Activated CD4-positive, alpha-beta T cell treated with anti-CD3 and anti-CD28 coated beads for 48 hours (primary cell): ENCODE measurements around the gene GNAQ.

Source experiments
- DNase-seq: peaks from one replicate; pipeline ENCODE4 v3.0.0-alpha.2; 2020

The GNAQ gene

DNA sequence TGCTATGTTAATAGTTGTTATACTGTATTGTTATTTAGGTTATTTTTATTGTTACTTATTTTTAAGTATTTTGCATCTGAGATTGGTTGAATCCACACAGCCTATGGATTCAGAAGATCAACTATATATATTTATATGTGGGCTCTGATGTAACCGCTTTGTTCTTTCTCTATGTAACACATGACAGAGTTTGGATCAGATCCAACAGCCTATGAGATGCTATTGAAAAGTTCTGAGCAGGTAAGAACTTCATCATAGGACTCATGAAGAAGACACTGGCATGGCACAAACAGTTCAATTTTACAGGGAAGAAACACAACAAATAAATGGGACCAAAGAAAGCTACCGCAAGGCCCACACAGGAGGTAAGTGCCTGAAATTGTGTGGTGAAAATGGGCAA is 93.4 kb downstream of the GNAQ start:
- DNase-seq, result no peak

DNA sequence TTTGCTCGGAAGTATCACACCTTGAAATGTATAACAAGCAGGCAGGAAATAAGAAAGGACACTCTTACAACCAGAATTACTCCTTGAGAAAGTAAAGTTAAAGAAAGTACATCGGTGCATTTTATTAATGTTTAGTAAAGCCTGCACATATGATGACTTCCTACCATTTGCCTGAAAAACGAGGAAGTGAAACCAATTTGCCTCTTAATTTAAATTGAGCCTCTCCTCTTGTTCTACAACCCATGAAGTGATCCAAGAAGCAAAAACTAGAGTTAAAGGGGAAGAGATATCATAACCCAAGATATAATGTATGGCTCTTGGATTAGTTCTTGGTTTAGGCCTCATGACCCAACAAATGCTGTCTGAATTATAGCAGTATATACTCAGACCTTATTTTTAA is 95.6 kb downstream of the GNAQ start:
- DNase-seq, result no peak

DNA sequence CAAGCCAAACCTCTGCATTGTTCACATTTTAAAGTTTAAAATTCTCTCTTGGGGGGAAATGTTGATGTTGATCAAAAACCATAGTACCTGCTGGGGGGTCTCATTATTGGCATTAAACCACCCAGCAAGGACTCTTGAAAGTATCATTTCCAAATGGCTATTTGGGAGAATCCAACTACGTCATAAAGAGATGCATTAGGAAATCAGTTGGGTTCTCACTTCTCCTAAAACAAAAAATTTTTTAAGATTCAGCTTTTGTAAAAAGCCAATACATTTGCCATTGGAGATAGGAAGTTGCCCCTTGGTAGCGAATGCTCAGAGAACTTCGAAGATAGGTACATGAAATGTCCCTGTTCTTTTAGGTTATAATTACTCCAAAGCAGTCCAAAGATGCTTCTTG is 96.4 kb downstream of the GNAQ start:
- no peak for DNase-seq

DNA sequence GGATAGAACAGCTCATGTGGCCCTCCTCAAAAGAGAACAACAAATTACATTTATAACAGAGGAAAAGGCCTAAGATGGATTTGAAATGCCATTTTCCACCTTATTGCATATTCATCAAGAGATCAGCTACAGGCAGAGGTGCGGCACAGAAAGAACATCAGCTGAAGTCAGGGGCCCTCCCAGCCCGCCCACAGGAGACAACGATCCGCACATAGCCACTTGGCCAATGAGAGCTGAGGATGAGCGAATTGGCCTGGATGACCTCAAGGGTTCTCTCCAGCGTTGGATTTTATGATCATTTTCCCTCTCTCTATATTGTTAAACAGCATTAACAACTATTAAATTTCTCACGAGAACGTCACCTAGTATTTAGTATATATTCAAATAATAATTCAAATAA is 97.6 kb downstream of the GNAQ start:
- DNase-seq, result no peak

DNA sequence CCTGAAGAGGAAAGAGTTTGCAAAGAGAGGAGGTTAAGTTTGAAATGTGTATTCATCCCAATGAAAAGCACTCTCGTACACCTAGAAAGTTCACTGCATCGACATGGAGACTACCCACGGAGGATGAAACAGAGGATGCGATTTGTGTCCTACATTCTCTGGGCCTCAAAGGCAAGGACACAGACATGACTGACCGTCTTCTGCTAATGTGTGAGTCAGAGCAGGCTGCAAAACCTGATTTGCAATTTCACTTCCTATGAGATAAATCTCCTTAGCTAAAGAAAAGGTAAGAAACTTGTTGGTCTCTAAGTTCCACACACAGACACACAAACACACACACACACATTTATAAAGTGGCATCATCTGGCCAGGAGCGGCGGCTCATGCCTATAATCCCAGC is 98.6 kb downstream of the GNAQ start:
- no peak for DNase-seq

DNA sequence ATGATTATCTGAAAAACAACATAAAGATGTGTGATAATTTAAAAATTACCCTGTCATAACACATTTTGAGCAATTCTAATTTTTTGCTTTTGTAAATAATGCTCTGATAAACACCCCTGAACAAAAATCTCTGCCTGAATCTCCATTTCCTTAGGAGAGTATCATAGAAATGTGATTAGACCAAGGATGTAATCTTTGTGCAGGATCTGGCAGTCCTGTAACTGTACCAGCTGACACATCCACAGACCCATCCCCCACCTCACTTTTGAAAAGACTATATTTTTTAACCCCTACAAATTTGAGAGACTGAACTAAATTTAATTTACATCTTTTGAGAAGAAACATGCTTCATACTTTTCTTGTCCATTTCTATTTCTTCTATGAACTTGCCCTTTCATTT is 101.7 kb downstream of the GNAQ start:
- DNase-seq, result no peak

DNA sequence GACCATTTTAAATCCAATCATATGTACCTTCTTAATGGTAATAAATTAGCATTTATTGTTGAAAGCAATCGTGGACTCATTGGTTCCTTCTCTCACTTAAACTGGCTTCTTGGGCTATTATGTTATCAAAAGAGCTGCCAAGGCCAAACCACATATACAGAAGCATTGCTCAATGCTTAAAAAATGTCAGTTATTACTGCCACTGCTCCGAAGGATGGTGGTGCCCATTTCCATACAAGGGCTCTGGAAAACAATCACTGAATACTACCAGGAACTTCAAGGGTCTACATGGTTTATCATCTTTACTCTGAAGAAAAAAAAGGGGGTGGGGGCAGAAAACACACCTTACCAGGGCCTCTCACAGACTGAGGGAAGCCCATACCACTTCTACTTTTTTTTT is 104.3 kb downstream of the GNAQ start:
- DNase-seq, result no peak

DNA sequence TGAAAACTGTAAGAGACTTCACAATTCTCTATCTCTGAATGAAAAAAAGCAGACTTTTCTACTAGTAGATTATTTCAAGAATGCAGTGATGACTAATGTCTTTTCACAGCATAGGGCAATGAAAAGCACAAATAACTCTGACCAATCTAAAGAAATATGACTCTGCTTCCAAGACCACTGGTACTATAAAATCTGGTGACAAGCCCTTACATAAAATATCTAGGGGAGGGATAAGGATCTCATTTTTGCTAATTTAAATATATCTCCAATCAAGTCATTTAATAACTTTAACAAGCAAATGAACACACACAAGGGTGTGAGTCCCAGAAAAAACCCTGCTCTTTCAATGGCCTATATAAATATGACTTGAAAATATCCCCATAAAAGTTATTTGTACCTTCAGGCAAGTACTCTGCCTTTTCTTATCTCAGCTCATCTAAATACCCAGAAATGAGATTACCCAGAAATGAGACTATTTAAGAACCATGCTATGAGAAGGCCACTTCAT is 105.2 kb downstream of the GNAQ start:
- DNase-seq, result no peak

DNA sequence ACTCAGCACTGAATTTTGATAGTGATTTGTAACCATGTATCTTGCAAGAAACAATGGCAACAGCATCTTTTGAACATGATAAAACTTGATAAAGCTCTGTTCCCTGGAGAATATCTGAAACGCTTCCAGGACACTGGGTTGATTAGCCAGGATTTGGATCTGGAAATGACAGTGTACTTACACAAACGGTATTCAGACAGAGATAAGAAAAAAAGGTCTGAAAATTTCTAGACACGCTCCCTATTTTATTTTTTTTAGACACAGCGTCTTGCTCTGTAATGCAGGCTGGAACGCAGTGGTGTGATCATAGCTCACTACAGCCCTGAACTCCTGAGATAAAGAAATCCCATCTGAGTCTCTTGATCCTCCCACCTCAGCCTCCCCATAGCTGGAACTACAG is 109.0 kb downstream of the GNAQ start:
- no peak for DNase-seq

DNA sequence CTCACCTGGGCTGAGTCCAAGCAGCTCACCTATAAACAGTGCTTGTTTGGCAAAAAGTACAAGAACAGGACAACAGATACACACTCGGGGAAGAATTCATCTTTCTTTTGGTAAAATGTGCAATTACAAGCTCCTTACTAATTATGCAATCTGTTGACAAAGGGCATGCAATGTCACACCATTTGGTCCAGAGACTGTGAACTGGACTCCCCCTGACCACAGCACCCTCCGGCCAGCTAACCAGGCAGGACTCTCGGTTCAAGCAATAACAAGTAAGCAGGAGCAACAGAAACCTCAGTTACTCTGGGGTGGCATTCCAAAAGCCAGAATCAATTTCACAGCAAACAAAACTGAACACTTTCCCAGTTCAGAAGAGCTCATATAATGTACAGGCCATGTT is 113.8 kb downstream of the GNAQ start:
- DNase-seq, result no peak

DNA sequence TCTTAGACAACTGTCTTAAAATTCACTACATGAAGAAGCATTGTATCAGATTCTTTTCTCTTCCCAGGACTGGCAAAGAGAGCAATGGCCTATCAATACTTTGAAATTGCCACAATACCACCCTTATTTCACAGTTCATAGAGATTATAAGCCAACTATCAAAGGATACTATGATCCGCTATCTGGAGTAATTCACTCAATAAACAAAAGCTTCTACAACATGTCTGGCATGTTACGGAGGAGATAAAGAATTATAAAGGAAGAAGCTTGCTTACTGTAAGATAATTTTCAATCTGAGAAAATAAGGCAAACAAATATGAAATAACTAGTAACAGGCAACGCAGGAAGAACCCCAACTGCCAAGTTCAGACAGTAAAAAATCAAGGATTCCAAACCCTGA is 114.8 kb downstream of the GNAQ start:
- DNase-seq, result no peak

DNA sequence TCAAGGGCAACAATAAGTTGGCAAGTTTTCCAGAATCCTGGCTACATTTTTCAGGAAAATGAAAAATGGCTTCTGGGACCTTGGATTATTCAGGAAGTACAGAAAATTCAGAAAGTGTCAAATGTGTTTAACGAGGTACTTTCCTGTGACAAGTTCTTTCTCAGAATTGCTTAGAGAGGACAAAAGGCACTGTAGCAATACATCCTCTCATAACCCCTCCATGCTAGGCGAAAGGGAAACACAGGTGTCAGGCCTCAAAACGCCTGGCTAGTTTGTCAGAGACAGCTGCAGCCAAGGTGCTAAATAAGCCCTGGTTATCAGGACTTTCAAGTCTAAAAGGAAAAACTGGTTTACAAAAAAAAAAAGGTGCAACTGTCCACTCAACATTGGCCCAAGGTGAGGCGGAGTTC is 115.2 kb downstream of the GNAQ start:
- DNase-seq, result no peak

DNA sequence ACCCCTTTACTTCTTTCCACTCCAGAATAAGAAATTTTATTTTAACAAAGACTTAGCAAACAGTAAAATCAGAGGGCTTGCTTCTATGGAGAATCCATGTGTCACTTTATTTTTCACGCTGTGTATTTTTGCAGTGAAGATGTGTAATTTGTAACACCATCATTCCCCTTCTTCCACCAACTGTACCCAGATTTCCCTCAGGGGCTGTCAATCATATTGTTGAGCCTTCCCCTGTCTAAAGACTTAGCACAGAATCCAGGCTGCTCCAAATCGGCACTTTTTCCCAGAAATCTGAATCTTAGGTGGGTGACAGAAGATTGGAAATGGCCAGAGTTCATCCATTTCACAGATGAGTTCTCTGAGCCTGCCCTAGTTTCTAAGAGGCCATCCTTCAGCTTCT is 115.9 kb downstream of the GNAQ start:
- DNase-seq, result no peak

DNA sequence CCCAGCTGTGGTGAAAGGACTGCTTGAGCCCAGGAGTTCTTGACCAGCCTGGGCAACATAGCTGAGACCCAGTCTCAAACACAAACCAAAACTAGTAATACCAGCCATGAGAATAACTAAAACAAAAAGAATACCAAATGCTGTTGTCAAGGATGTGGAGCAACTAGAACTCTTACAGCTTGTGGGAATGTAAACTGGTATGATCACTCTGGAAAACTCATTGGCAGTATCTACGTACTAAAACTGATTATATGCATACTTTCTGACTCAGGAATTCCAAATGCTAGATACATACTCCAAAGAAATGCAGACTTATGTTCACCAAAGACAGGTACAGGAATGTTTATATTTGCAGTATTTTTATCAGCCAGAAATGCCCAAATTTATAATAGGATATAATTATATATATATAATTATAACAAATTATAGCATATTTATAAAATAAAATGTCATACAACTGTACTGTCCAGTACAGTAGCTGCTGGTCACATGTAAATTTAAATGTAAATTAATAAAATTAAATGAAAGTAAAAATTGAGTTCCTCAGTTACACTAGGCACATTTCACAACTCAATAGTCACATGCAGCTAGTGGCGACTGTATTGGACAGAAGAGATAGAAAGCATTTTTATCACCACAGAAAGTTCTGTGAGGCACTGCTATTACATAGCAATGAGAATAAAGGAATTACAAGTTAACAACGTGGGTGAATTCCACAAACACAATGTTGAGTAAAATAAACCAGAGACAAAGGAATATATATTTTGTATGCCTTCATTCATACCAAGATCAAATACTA is 118.5 kb downstream of the GNAQ start:
- DNase-seq, result no peak

DNA sequence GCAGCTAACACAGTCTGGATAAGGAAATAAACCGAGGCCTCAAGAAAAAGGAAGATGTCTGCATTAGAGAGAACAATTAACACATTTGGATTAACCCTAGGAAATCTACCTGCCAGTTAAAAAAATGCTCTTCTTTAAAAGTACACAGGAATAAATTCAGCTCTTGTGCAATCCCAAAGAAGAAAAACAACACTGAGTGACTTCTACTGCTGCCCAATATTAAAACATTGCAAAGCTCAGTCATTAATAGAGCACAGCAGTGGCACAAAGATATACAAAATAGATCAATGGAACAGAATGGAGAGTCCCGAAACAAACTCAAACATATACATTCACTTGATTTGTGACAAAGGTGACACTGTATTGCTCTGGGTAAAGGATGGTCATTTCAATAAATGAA is 119.7 kb downstream of the GNAQ start:
- DNase-seq, result no peak

DNA sequence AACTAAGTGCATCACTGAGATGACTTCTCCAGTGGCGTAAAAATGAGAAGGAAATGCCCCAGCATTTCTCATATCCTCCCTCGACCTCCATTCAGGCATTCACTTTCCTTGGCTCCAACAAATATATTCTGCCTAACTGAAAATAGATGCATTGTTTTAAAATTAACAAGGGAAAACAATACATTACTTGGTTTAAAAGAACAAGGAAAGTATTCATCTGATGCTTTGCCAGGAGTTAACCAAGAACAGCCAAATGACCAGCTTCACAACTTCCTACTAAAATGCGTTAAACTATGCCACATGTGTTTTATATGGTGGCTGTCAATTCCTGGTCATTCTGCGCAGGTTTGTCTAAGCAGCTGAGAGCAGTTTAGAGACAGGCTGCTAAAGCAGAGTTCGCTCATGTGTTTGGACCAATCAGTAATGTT is 121.4 kb downstream of the GNAQ start:
- DNase-seq, result no peak

DNA sequence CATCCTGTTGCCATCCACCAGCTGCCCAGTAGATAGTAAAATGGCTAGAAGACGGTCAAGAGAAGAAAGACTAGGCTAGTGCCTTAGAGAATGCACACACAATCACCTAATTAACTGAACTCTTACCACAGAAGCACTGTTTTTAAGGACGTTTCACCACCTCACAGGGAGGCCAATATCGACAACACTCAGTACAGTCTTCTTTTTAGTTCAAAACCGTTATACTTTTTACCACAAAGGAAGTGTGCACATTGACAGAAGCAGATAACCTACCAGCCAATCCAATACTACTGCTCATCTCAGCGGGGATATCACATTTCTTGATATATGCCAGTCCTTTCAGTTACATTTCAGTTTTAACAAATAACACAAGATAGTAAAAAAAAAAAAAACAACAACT is 122.3 kb downstream of the GNAQ start:
- no peak for DNase-seq

DNA sequence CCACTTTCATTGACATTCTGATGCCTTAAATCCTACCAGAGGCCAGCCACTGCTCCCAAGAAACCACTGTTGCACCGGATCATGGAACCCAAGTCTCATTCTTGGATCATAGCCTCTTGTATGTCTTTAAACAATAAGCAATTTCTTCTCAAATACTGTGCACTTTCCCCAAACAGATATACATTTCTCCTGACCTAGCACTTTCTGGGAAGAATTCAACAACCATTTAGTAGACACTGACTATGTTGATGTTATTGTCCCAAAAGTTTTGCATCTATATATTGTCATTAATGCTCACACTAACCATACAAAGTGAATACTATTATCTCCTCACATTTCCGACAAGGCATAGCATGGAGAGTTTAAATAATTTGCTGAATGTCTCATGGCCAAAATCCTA is 123.3 kb downstream of the GNAQ start:
- no peak for DNase-seq

DNA sequence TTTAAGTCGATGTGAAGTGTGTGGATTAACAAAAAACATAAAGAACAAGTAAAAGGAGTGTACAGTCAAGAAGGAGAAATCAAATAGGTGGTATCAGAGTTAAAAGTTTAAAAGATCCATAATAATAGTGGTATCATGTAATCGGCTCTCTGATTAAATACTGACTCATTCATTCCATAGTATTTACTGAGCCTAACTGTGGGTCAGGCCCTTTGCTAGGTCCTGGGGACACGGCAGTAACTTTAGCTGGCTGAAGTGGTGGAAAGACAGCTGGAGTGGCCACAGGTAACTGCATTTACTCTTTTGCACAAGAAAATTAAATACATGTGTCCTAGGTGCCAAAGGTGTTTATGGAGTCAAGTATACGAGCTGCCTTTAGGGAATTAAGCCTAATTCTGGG is 124.0 kb downstream of the GNAQ start:
- no peak for DNase-seq

DNA sequence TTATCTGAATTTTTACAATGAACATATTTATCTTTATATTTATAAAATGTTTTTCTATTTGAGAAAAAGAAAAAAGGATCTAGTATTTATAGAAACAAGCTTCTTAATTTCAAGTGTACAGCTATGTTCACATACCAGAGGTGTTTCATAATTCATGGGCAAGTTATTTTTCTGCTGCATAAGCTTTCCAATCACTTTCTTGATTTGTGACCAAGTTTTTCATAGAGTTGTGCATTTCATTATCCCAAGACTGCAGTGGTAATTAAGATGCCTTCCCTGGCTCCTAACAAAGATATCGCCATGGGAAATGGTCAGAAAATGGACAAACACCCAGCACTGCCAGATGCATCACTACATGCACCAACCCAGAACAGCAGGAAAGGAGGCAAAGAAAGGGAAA is 124.6 kb downstream of the GNAQ start:
- DNase-seq, result no peak

DNA sequence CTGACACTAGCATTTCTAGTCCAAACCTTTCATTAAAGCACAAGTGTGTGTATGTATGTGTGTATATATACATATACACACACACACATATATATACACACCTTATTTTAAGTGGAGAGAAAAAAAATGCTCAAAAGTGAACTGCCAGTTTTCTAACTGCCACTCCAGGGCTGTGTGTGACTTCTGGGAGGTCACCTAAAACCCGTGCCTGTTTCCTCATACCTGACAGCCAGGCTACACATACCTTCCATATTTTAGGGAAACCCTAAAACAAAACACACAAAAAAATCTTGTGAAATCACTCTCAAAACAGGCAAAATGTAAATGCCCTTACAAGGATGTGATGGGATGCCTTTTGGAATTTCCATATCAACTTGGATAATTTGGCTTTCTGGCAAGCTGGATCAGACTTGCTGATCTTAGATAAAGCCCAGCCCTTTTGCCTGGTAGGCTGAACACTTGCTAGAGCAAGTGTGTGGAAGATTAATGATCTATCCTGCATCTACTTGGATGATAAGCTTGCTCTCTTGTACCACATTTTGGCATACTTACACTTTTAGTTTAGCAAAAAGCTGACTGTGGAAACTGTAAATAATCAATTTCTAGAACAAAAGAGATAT is 127.8 kb downstream of the GNAQ start:
- no peak for DNase-seq

DNA sequence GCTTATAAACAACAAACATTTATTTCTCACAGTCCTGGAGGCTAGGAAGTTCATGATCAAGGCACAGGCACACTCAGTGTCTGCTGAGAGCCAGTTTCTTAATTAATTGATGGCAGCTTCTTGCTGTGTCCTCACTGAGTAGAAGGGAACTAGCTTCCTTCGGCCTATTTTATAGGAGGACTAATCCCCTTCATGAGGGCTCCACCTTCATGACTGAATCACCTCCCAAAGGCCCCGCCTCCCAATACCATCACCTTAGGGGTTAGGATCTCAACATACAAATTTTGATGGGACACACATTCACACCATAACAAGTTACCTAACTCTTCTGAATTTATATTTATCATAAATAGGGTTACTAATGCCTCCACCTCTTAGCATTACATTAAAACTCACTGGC is 129.8 kb downstream of the GNAQ start:
- DNase-seq, result no peak

DNA sequence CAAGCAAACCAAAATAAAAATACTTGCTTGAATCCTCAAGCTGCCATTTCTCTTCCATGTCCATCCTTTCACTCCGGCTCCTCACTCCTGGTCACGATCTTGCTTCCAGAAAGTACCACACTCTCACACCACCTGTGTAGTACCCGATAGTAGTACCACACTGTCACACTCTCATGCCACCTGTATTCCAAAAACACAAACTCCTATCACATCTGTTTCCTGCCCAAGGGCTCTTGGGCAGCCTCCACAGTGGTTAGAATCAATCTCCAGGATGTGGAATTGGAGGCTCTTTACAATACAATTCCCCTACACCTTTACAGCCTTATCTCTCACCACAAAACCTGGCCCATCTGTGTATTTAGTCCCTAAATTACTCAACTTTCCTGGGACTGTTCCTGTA is 130.6 kb downstream of the GNAQ start:
- no peak for DNase-seq

DNA sequence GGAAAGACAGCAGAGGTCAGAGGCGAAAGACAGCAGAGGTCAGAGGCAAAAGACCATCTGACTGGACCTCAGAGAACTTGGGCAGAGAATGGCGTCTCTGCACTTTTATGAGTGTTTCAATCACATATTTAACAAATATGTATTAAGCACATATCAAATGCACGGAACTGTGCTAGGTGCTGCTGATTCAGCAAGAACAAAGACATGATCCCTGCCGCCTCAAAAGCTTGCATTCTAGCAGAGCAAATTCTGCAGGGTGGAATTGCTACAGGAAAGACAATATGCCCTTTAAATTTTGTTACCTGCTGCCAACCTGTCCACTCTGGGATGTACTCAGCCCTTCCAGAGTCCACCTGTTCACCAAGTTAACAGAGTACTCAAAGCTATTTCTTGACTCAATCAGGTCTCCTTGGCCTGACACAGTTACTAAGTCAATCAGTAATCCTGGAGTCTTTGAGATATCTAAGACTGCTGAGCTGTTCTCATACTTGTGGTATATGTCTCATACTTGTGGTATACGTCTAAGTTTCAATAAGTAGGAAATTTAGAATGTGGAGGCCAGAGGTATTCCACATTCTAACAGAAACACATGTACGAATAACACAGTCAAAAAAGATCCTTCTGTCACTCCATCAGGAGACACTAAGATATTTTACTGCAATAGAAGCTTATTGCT is 131.8 kb downstream of the GNAQ start:
- DNase-seq, result no peak
